GM21367 (cell line): ENCODE data around the gene RPS2.
"Not testable (repeated sequence)": the region's sequence is repeated elsewhere in the genome, so short reads cannot be mapped to it uniquely, and the experiment has no call there.

ENCODE experiments used
- ATAC-seq: cut with Tn5 transposase; IDR thresholded peaks from one replicate; pipeline ENCODE4 v1.9.1; 2021; ENCODE audit not compliant: unreplicated experiment

The RPS2 gene

GRCh38 chr16:1942810-1943726, 21.6 kb downstream of the RPS2 start, which contains the start of gene MSRB1:
Gene MSRB1 (minus strand): TSS chr16:1943199. CDS start chr16:1943156, 43 bp downstream.
- peak; percentile 88 for ATAC-seq

GRCh38 chr16:1942047-1942809, 22.4 kb downstream of the RPS2 start:
- no peak for ATAC-seq

GRCh38 chr16:1941162-1942046, 23.2 kb downstream of the RPS2 start:
- ATAC-seq = no peak

- no peak for ATAC-seq
These were observed 24.1 kb downstream of the RPS2 start for GRCh38 chr16:1940273-1941161.

GRCh38 chr16:1939833-1940232, 24.8 kb downstream of the RPS2 start:
- ATAC-seq = not testable (repeated sequence)

- no peak for ATAC-seq
These were observed 25.7 kb downstream of the RPS2 start for GRCh38 chr16:1938910-1939309.

GRCh38 chr16:1938316-1938715, 26.3 kb downstream of the RPS2 start:
- ATAC-seq = no peak

GRCh38 chr16:1936945-1937479, 27.6 kb downstream of the RPS2 start:
- ATAC-seq = no peak

- no peak for ATAC-seq
These were observed 31.4 kb downstream of the RPS2 start for GRCh38 chr16:1933097-1933661.

GRCh38 chr16:1932050-1933028, 32.3 kb downstream of the RPS2 start:
- ATAC-seq = no peak

GRCh38 chr16:1930338-1930720, 34.3 kb downstream of the RPS2 start:
- ATAC-seq = no peak

- ATAC-seq = peak; percentile 76
These were observed 34.9 kb downstream of the RPS2 start for GRCh38 chr16:1929578-1930337.

- ATAC-seq = no peak
These were observed 35.5 kb downstream of the RPS2 start for GRCh38 chr16:1929105-1929504.

GRCh38 chr16:1926271-1926670, 38.4 kb downstream of the RPS2 start:
- ATAC-seq = no peak

- ATAC-seq = no peak
These were observed 40.5 kb downstream of the RPS2 start for GRCh38 chr16:1924095-1924494.

GRCh38 chr16:1923299-1924034, 41.2 kb downstream of the RPS2 start:
- ATAC-seq = no peak

GRCh38 chr16:1922357-1922756, 42.3 kb downstream of the RPS2 start:
- no peak for ATAC-seq
